Lung (tissue), 12 donors: ENCODE results near the gene ROCK1. TPM values are rescaled to one million over a fixed set of nuclear protein-coding genes. Genes with fewer than 3 reads are reported as not detected.
"Not testable (repeated sequence)": the region's sequence is repeated elsewhere in the genome, so short reads cannot be mapped to it uniquely, and the experiment has no call there.

ENCODE experiments used
- ATAC-seq: fragments of 200-7000 bp; cut with Tn5 transposase; one replicate; pipeline ENCODE4 v1.9.1; 2020; ENCODE audit warnings: moderate number of reproducible peaks; ENCODE audit not compliant: insufficient read depth, low FRiP score
- DNase-seq, 3 donors: peaks; one replicate each; pipeline ENCODE4 v3.0.0-alpha.2; 2013 to 2017
- H3K27ac ChIP-seq, 2 donors: one replicate each; pipeline ENCODE4 v1.5.1; 2013; ENCODE audit warnings: mild to moderate bottlenecking in 2 of 2, moderate library complexity in 2 of 2, control low read depth in 1 of 2, inconsistent platforms in 1 of 2, low read depth in 1 of 2, low read length in 1 of 2
- H3K27me3 ChIP-seq, 3 donors: one replicate each; pipeline ENCODE4 v1.5.1; 2013; ENCODE audit warnings: low read length in 2 of 3; ENCODE audit not compliant: control insufficient read depth in 3 of 3, insufficient read depth in 3 of 3
- H3K36me3 ChIP-seq, 4 donors: one replicate each; pipeline ENCODE4 v1.5.1; 2013; ENCODE audit warnings: low read length in 4 of 4, mild to moderate bottlenecking in 1 of 4, moderate library complexity in 1 of 4; ENCODE audit not compliant: control insufficient read depth in 4 of 4, insufficient read depth in 4 of 4
- H3K4me1 ChIP-seq, 5 donors: one replicate each; pipeline ENCODE4 v1.5.1; 2013; ENCODE audit warnings: low read length in 5 of 5, mild to moderate bottlenecking in 2 of 5, moderate library complexity in 1 of 5; ENCODE audit not compliant: control insufficient read depth in 5 of 5, insufficient read depth in 5 of 5
- H3K4me3 ChIP-seq: one replicate; pipeline ENCODE4 v1.5.1; 2013; ENCODE audit warnings: mild to moderate bottlenecking, control low read depth, moderate library complexity
- H3K9ac ChIP-seq, 2 donors: one replicate each; pipeline ENCODE4 v1.5.1; 2013; ENCODE audit warnings: low read length in 2 of 2, control low read depth in 1 of 2; ENCODE audit not compliant: insufficient read depth in 1 of 2
- H3K9me3 ChIP-seq, 4 donors: one replicate each; pipeline ENCODE4 v1.5.1; 2013; ENCODE audit warnings: low read length in 3 of 4, mild to moderate bottlenecking in 1 of 4, moderate library complexity in 1 of 4; ENCODE audit not compliant: control insufficient read depth in 4 of 4, insufficient read depth in 3 of 4
- CTCF ChIP-seq: IDR thresholded peaks from 2 replicates; pipeline ENCODE4 v1.5.1; 2012; ENCODE audit warnings: mild to moderate bottlenecking; ENCODE audit errors: control extremely low read depth, extremely low read depth
- WGBS, 2 donors: extraction: QIAGEN DNeasy Blood & Tissue Kit; methylation state at CpG; one replicate each; pipeline ENCODE4 v1.1.7; 2013; 5-methylcytosine and 5-hydroxymethylcytosine counted together
- polyA plus RNA-seq, 2 donors: library from polyadenylated mRNA; stranded (reverse); fragments of 200-250 nt; gene quantifications; one replicate each; pipeline ENCODE4 v1.2.1, GENCODE V29; 2013
- total RNA-seq, 2 donors: library from RNA; depleted of rRNA in 1 of 2; stranded (reverse); fragments of >200 nt in 1 of 2; gene quantifications; one replicate each; pipeline ENCODE4 v1.2.1, GENCODE V29; 2014 to 2021
- donor health status: control.
- donor health status: control.
- donor health status: Bipolar disorder and iron deficiency.
- donor health status: healthy.
- donor health status: DM: yes; HTN: yes; CAD: no.

Gene ROCK1
- total and polyA plus RNA-seq, 4 donors, result 13.4 to 115 (median 35.9) TPM

DNA sequence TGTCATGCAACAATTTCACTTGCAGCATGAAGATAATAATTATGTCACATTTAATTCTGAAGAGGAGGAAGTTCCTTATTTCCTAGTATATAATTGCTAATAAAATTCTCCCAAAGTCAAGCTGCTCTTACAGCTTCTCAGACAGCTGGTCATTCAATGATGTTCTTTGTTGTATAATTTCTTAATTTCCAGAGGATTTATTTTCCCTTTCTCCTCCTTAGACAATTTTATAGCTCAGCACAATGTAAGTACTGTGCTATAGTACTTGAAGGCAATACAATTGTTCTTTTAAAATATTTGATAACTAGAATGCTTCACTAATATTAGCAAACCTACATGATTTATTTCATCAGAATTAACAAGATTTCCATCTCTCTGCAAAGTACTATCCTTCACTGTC lies 73.4 kb downstream of the ROCK1 start:
- H3K9ac ChIP-seq, result no peak overlapping the region
- ATAC-seq (no peak), DNase-seq (no peak)

GRCh38 chr18:21031845-21032244 lies 79.8 kb downstream of the ROCK1 start:
- no peak for TF ChIP-seq CTCF
- Histone ChIP-seq H3K4me1 (peaks cover 0 to 2% (median 0%) of the 10 kb centered on the region in 5 donors), H3K4me3 (no peak overlapping the region), H3K27me3 (no peaks in the 10 kb centered on the region), H3K9ac (no peak overlapping the region), H3K27ac (no peak overlapping the region), H3K36me3 (peaks cover 0 to 21% (median 10%) of the 10 kb centered on the region in 4 donors), H3K9me3 (peaks cover 0 to 1% (median 0%) of the 10 kb centered on the region in 4 donors)
- ATAC-seq, result no peak
- DNase-seq, result no peak

More for the DNA sequence above, 73.4 kb downstream of the ROCK1 start:
- no peak for TF ChIP-seq CTCF
- no peaks in the 10 kb centered on the region for H3K9me3 ChIP-seq
- no peaks in the 10 kb centered on the region for H3K4me1 ChIP-seq
- peaks cover 0 to 13% (median 6%) of the 10 kb centered on the region in 4 donors for H3K36me3 ChIP-seq
- H3K27ac ChIP-seq, result no peak overlapping the region
- H3K27me3 ChIP-seq, result no peaks in the 10 kb centered on the region
- H3K4me3 ChIP-seq, result no peak overlapping the region

DNA sequence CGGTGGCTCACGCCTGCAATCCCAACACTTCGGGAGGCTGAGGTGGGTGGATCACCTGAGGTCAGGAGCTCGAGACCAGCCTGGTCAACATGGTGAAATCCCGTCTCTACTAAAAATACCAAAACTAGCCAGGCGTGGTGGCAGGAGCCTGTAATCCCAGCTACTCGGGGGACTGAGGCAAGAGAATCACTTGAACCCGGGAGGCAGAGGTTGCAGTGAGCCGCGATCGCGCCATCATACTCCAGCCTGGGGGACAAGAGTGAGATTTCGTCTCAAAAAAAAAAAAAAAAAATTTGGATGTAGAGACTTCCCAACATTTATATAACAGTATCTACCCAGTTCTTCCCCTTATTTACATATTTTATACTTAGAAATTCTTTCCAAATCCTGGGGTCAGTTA lies 93.4 kb downstream of the ROCK1 start:
- not testable (repeated sequence) for H3K9me3 ChIP-seq, H3K27ac ChIP-seq, H3K4me3 ChIP-seq, H3K9ac ChIP-seq, H3K4me1 ChIP-seq, DNase-seq, H3K27me3 ChIP-seq, ATAC-seq
- 97 to 98% methylated on average over 13 of the region's 13 CpGs for WGBS, 2 donors
- H3K36me3 ChIP-seq, result peaks cover 11 to 28% (median 19%) of the 10 kb centered on the region in 4 donors

DNA sequence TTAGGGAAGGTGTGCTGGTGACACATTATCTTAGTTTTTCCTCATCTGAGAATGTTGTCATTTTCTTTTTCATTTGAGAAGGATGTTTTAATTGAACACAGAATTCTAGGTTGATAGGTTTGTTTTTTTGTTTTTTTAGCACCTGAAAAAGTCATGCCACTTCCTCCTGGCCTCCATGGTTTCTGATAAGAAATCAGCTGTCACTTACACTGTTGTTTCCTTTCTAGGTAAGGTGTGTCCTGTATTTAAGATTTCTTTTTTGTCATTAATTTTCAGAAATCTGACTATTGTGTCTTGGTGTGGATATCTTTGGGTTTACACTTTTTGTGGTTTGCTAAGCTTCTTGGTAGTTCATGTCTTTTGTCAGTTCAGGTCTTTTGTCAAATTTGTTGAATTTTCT lies 99.3 kb downstream of the ROCK1 start:
- peaks cover 10 to 47% (median 31%) of the 10 kb centered on the region in 4 donors for H3K36me3 ChIP-seq
- peaks cover 0 to 6% (median 1%) of the 10 kb centered on the region in 4 donors for H3K9me3 ChIP-seq
- H3K9ac ChIP-seq, result no peak overlapping the region
- H3K27ac ChIP-seq, result no peak overlapping the region
- no peak for ATAC-seq
- DNase-seq, result no peak
- no peaks in the 10 kb centered on the region for H3K27me3 ChIP-seq
- H3K4me1 ChIP-seq, result no peaks in the 10 kb centered on the region
- TF ChIP-seq CTCF, result no peak
- no peak overlapping the region for H3K4me3 ChIP-seq
